Measurements from ENCODE around the gene FSTL1.

GRCh38 chr3:120404876-120405275, 45.9 kb downstream of the FSTL1 start:
- TF ChIP-seq CTCF (IDR thresholded peaks at IDR 0.05; ENCODE audit: low read depth, low read length) (no peak), EZH2phosphoT487 (IDR thresholded peaks at IDR 0.05; ENCODE audit: low read depth) (no peak)
